K562 (cell line): ENCODE results near the gene PDE6B. TPM values are rescaled to one million over a fixed set of nuclear protein-coding genes. Genes with fewer than 3 reads are reported as not detected.

Experiments
- ATF1 ChIP-seq, 2 experiments: fragments of 450-650 bp in 1 of 2; IDR thresholded peaks; 2 replicates each; pipeline ENCODE4 v1.6.1; 2016; ENCODE audit warnings: missing compliant biosample characterization in 1 of 2, missing genetic modification characterization in 1 of 2
- ETV5 ChIP-seq: sonication (generic); formaldehyde crosslinking; IDR thresholded peaks from 2 replicates; pipeline ENCODE4 v1.4.0; 2020; ENCODE audit warnings: low read depth, mild to moderate bottlenecking, missing genetic modification reagents
- HEY1 ChIP-seq: fragments of 250-450 bp; sonication (Bioruptor Pico); IDR thresholded peaks from 2 replicates; pipeline ENCODE4 v1.5.0; 2020; ENCODE audit warnings: mild to moderate bottlenecking, moderate library complexity, borderline replicate concordance
- HMG20B ChIP-seq: fragments of 250-450 bp; sonication (Bioruptor Pico); IDR thresholded peaks from 2 replicates; pipeline ENCODE4 v1.5.0; 2021; ENCODE audit warnings: mild to moderate bottlenecking
- HNRNPK ChIP-seq: fragments of 200-400 bp; formaldehyde crosslinking; IDR thresholded peaks from one replicate; pipeline ENCODE4 v1.6.1; 2018; ENCODE audit warnings: mild to moderate bottlenecking, low read depth, low read length; ENCODE audit not compliant: poor library complexity, severe bottlenecking
- ILK ChIP-seq: fragments of 450-650 bp; IDR thresholded peaks from 2 replicates; pipeline ENCODE4 v1.6.1; 2016; ENCODE audit warnings: missing genetic modification characterization, low read depth, mild to moderate bottlenecking, missing compliant biosample characterization, moderate library complexity, borderline replicate concordance
- MEF2A ChIP-seq: IDR thresholded peaks from 2 replicates; pipeline ENCODE4 v1.6.1; 2011; ENCODE audit warnings: low read depth, mild to moderate bottlenecking, low read length, moderate library complexity; ENCODE audit not compliant: control insufficient read depth
- PRPF4 ChIP-seq: fragments of 200-400 bp; formaldehyde crosslinking; IDR thresholded peaks from one replicate; pipeline ENCODE4 v1.6.1; 2017; ENCODE audit warnings: low read length, low read depth, mild to moderate bottlenecking; ENCODE audit not compliant: insufficient read depth, poor library complexity, severe bottlenecking
- PTRF ChIP-seq: fragments of 450-650 bp; IDR thresholded peaks from 2 replicates; pipeline ENCODE4 v1.6.1; 2016; ENCODE audit warnings: mild to moderate bottlenecking, missing genetic modification characterization, missing compliant biosample characterization
- XRCC4 ChIP-seq: IDR thresholded peaks from one replicate; pipeline ENCODE4 v1.6.1; 2011; ENCODE audit not compliant: insufficient read depth, insufficient read length; ENCODE audit errors: extremely low read depth
- ZKSCAN8 ChIP-seq: fragments of 200-800 bp; sonication (Bioruptor generic); IDR thresholded peaks from 2 replicates; pipeline ENCODE4 v1.6.1; 2016; ENCODE audit warnings: missing genetic modification characterization, missing compliant biosample characterization
- ZNF589 ChIP-seq: fragments of 200-800 bp; sonication (Bioruptor generic); IDR thresholded peaks from 2 replicates; pipeline ENCODE4 v1.6.1; 2016; ENCODE audit warnings: low read depth, missing genetic modification characterization, missing compliant biosample characterization
- ZNF766 ChIP-seq: fragments of 200-800 bp; sonication (Bioruptor generic); conservative IDR thresholded peaks from 2 replicates; pipeline ENCODE4 v1.6.1; 2016; ENCODE audit warnings: missing genetic modification characterization, missing compliant biosample characterization
- polyA plus RNA-seq, 8 experiments: library from polyadenylated mRNA; depleted of rRNA in 4 of 8; stranded (reverse) in 5 of 8; unstranded in 3 of 8; fragments of >200 nt; fragmentation: Nextera tagmentation in 2 of 8; fragmentation: Illumina TruSeq in 1 of 8; extraction: Ambion mirVana in 2 of 8; extraction: Trizol in 1 of 8; gene quantifications; 2 replicates each; pipeline versions ENCODE4 v1.2.1 to v1.2.3, GENCODE V29; 2011 to 2014; ENCODE audit warnings: inconsistent platforms in 1 of 8, missing spikeins in 1 of 8
- total RNA-seq, 7 experiments: library from RNA; depleted of rRNA in 6 of 7; stranded (reverse); fragments of >200 nt in 6 of 7; fragmentation: Illumina TruSeq in 2 of 7; extraction: Trizol in 2 of 7; gene quantifications; 2 replicates each; pipeline versions ENCODE4 v1.2.1 to v1.2.3, GENCODE V29; 2011 to 2021; ENCODE audit warnings: low replicate concordance in 1 of 7
- TF ChIP-seq, protein P1 (sequence below): sonication (generic); formaldehyde crosslinking; IDR thresholded peaks from 2 replicates; pipeline ENCODE4 v1.8.0; 2022; ENCODE audit warnings: mild to moderate bottlenecking, missing genetic modification reagents

PDE6B gene
- total and polyA plus RNA-seq, 9 of the 15 experiments (the other 6 are each of a cell fraction or from before 2014, with no cell fraction given): 0.04 TPM; not detected in 8

DNA sequence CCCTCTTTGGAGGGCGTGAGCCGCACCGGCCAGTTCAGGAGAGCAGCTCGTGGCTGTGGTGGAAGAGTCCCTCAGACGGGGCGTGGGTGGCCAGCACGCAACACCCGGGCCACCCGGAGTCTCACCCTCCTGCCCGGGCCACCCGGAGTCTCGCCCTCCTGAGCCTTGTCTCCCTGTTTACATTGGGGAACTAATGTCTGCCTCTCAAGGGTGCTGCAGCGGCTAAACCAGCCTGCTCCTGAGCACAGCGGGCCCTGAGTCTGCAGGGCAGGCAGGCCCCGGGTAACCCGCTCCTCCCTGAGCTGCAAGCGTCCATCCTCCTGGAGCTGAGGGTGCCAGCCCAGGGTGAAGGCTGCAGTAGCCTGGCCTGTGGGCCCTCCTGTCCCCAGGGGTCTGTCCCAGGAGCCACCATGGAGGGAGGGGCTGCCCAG lies 3.0 kb downstream of the PDE6B start (continued):
- TF ChIP-seq XRCC4: no peak
- no peak for TF ChIP-seq ZNF766 (CRISPR knock-in tag)
- no peak for TF ChIP-seq ILK
- TF ChIP-seq HEY1: no peak
- TF ChIP-seq ZKSCAN8 (CRISPR knock-in tag): no peak
- no peak for TF ChIP-seq PRPF4
- TF ChIP-seq ETV5: no peak
- no peak for TF ChIP-seq MEF2A
- no peak for TF ChIP-seq HMG20B (CRISPR knock-in tag)
- no peak for TF ChIP-seq HNRNPK
- no peak for TF ChIP-seq ATF1 (CRISPR knock-in tag; IDR thresholded peaks at IDR 0.05)
- no peak for TF ChIP-seq ATF1 (tag; IDR thresholded peaks at IDR 0.05)
- no peak for TF ChIP-seq ZNF589
- TF ChIP-seq, protein P1, sequence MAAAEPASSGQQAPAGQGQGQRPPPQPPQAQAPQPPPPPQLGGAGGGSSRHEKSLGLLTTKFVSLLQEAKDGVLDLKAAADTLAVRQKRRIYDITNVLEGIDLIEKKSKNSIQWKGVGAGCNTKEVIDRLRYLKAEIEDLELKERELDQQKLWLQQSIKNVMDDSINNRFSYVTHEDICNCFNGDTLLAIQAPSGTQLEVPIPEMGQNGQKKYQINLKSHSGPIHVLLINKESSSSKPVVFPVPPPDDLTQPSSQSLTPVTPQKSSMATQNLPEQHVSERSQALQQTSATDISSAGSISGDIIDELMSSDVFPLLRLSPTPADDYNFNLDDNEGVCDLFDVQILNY (CRISPR knock-in tag): no peak
- TF ChIP-seq PTRF (tag): no peak
